HepG2 (cell line): ENCODE results near the gene TMEM176A.

ENCODE experiments used
- AFF4 ChIP-seq: sonication (generic); formaldehyde crosslinking; IDR thresholded peaks from 2 replicates; pipeline ENCODE4 v1.4.0; 2020; ENCODE audit warnings: missing genetic modification reagents
- FOXA1 ChIP-seq, 2 experiments: fragments of 450-650 bp in 1 of 2; sonication (generic) in 1 of 2; formaldehyde crosslinking in 1 of 2; IDR thresholded peaks; 2 replicates each; pipeline versions ENCODE4 v1.4.0 to v1.6.1; 2016 to 2020; ENCODE audit warnings: missing genetic modification reagents in 1 of 2
- KDM3A ChIP-seq: IDR thresholded peaks from 2 replicates; pipeline ENCODE4 v1.6.1; 2018; ENCODE audit warnings: low read depth, missing compliant biosample characterization
- POLR2AphosphoS5 ChIP-seq: IDR thresholded peaks from 2 replicates; pipeline ENCODE4 v1.6.1; 2012; ENCODE audit warnings: low read depth, low read length
- SUZ12 ChIP-seq: fragments of 150-350 bp; IDR thresholded peaks from 2 replicates; pipeline ENCODE4 v1.6.1; 2014; ENCODE audit warnings: low read depth, low read length
- TBP ChIP-seq: sonication (generic); formaldehyde crosslinking; IDR thresholded peaks from 2 replicates; pipeline ENCODE4 v1.5.0; 2020; ENCODE audit warnings: missing genetic modification reagents
- TCF7 ChIP-seq: sonication (generic); IDR thresholded peaks from 2 replicates; pipeline ENCODE4 v1.6.1; 2016; ENCODE audit warnings: antibody characterized with exemption, low read depth
- ZNF280B ChIP-seq: sonication (generic); formaldehyde crosslinking; IDR thresholded peaks from 2 replicates; pipeline ENCODE4 v1.5.0; 2020; ENCODE audit warnings: missing genetic modification reagents, mild to moderate bottlenecking, borderline replicate concordance

- TF ChIP-seq POLR2AphosphoS5 (no peak), AFF4 (no peak), SUZ12 (no peak), KDM3A (CRISPR knock-in tag) (no peak), TCF7 (no peak), ZNF280B (CRISPR knock-in tag) (no peak), FOXA1 (IDR thresholded peaks at IDR 0.05) (no peak), FOXA1 (CRISPR knock-in tag; IDR thresholded peaks at IDR 0.05) (no peak), TBP (CRISPR knock-in tag) (no peak)
Observed at GRCh38 chr7:150847536-150847935, 47.0 kb downstream of the TMEM176A start.
